K562 (cell line): Measurements from ENCODE around the gene ABHD5. TPM values are rescaled to one million over a fixed set of nuclear protein-coding genes. Genes with fewer than 3 reads are reported as not detected.

Experiments
- ARID2 ChIP-seq: fragments of 450-650 bp; IDR thresholded peaks from 2 replicates; pipeline ENCODE4 v1.6.1; 2017; ENCODE audit warnings: antibody characterized with exemption, mild to moderate bottlenecking
- CREB3 ChIP-seq: fragments of 450-650 bp; conservative IDR thresholded peaks from 2 replicates; pipeline ENCODE4 v1.6.1; 2016; ENCODE audit warnings: missing genetic modification characterization, low read depth, mild to moderate bottlenecking, missing compliant biosample characterization, moderate library complexity
- CXXC5 ChIP-seq: fragments of 250-450 bp; sonication (Bioruptor Pico); IDR thresholded peaks from 2 replicates; pipeline ENCODE4 v1.8.0; 2022; ENCODE audit warnings: inconsistent platforms, mild to moderate bottlenecking, moderate library complexity
- ETV5 ChIP-seq: sonication (generic); formaldehyde crosslinking; IDR thresholded peaks from 2 replicates; pipeline ENCODE4 v1.4.0; 2020; ENCODE audit warnings: low read depth, mild to moderate bottlenecking, missing genetic modification reagents
- HOXB6 ChIP-seq: fragments of 250-450 bp; sonication (Bioruptor Pico); IDR thresholded peaks from 2 replicates; pipeline ENCODE4 v1.5.1; 2022; ENCODE audit warnings: mild to moderate bottlenecking, borderline replicate concordance
- MGA ChIP-seq: fragments of 450-650 bp; IDR thresholded peaks from 2 replicates; pipeline ENCODE4 v1.6.1; 2016; ENCODE audit warnings: mild to moderate bottlenecking, moderate library complexity
- MYNN ChIP-seq, 2 experiments: sonication (generic); formaldehyde crosslinking in 1 of 2; IDR thresholded peaks; 2 replicates each; pipeline versions ENCODE4 v1.5.0 to v1.6.1; 2016 to 2020; ENCODE audit warnings: antibody characterized with exemption in 1 of 2, missing genetic modification reagents in 1 of 2
- POLR2AphosphoS2 ChIP-seq: IDR thresholded peaks from 2 replicates; pipeline ENCODE4 v1.6.1; 2012; ENCODE audit warnings: low read length, improper control_type of control experiment
- PTRF ChIP-seq: fragments of 450-650 bp; IDR thresholded peaks from 2 replicates; pipeline ENCODE4 v1.6.1; 2016; ENCODE audit warnings: mild to moderate bottlenecking, missing genetic modification characterization, missing compliant biosample characterization
- PYGO2 ChIP-seq: fragments of 450-650 bp; IDR thresholded peaks from 2 replicates; pipeline ENCODE4 v1.6.1; 2016; ENCODE audit warnings: mild to moderate bottlenecking, missing genetic modification characterization, moderate library complexity, missing compliant biosample characterization
- TEAD4 ChIP-seq, 2 experiments: sonication (generic) in 1 of 2; formaldehyde crosslinking in 1 of 2; IDR thresholded peaks; 2 replicates each; pipeline versions ENCODE4 v1.6.1 to v1.8.0; 2012 to 2022; ENCODE audit warnings: borderline replicate concordance in 1 of 2, inconsistent platforms in 1 of 2, low read length in 1 of 2, mild to moderate bottlenecking in 1 of 2, missing genetic modification reagents in 1 of 2
- ZSCAN32 ChIP-seq: fragments of 450-650 bp; formaldehyde crosslinking; IDR thresholded peaks from 2 replicates; pipeline ENCODE4 v1.4.0; 2020; ENCODE audit warnings: mild to moderate bottlenecking, moderate library complexity
- polyA plus RNA-seq, 8 experiments: library from polyadenylated mRNA; depleted of rRNA in 4 of 8; stranded (reverse) in 5 of 8; unstranded in 3 of 8; fragments of >200 nt; fragmentation: Nextera tagmentation in 2 of 8; fragmentation: Illumina TruSeq in 1 of 8; extraction: Ambion mirVana in 2 of 8; extraction: Trizol in 1 of 8; gene quantifications; 2 replicates each; pipeline versions ENCODE4 v1.2.1 to v1.2.3, GENCODE V29; 2011 to 2014; ENCODE audit warnings: inconsistent platforms in 1 of 8, missing spikeins in 1 of 8
- total RNA-seq, 7 experiments: library from RNA; depleted of rRNA in 6 of 7; stranded (reverse); fragments of >200 nt in 6 of 7; fragmentation: Illumina TruSeq in 2 of 7; extraction: Trizol in 2 of 7; gene quantifications; 2 replicates each; pipeline versions ENCODE4 v1.2.1 to v1.2.3, GENCODE V29; 2011 to 2021; ENCODE audit warnings: low replicate concordance in 1 of 7

Gene ABHD5
- total and polyA plus RNA-seq, 9 of the 15 experiments (the other 6 are each of a cell fraction or from before 2014, with no cell fraction given), result 27.8 to 61.7 (median 39.9) TPM

- TF ChIP-seq HOXB6 (CRISPR knock-in tag), result 0 out of 2 replicates have a peak, but pooled peaks have one; percentile 25
- no peak for TF ChIP-seq TEAD4 (IDR thresholded peaks at IDR 0.05; ENCODE audit: low read length)
- no peak for TF ChIP-seq TEAD4 (CRISPR knock-in tag; IDR thresholded peaks at IDR 0.05; ENCODE audit: borderline replicate concordance)
- peak; percentile 89 for TF ChIP-seq MGA
- TF ChIP-seq ARID2, result no peak
- 0 out of 2 replicates have a peak, but pooled peaks have one; percentile 55 for TF ChIP-seq PYGO2 (tag)
- TF ChIP-seq CREB3 (tag), result peak; percentile 71
- TF ChIP-seq MYNN (IDR thresholded peaks at IDR 0.05), result peak; percentile 73; the same call in 1 of the 2 replicates
- no peak for TF ChIP-seq MYNN (CRISPR knock-in tag; IDR thresholded peaks at IDR 0.05)
- TF ChIP-seq ETV5 (CRISPR knock-in tag), result no peak
- TF ChIP-seq POLR2AphosphoS2, result no peak
- peak; percentile 37; the same call in 1 of the 2 replicates for TF ChIP-seq PTRF (tag)
- peak; percentile 59 for TF ChIP-seq CXXC5
- no peak for TF ChIP-seq ZSCAN32 (CRISPR knock-in tag)
These were observed 82.7 kb downstream of the ABHD5 start (continued) for GRCh38 chr3:43773273-43774094.
